Stimulated activated CD4-positive, alpha-beta T cell treated with anti-CD3 and anti-CD28 coated beads, Interleukin-4, amount 100 ng/mL, for 1 hour (primary cell): ENCODE data around the gene TRPV6.
A peak's percentile ranks its signal among the peaks of the same experiment; 100 is the strongest.

ENCODE experiments used
- DNase-seq: peaks from one replicate; pipeline ENCODE4 v3.0.0-alpha.2; 2020

Gene TRPV6

GRCh38 chr7:142867398-142868187 lies 18.0 kb downstream of the TRPV6 start:
- DNase-seq, result no peak

GRCh38 chr7:142867097-142867378 lies 18.5 kb downstream of the TRPV6 start:
- DNase-seq, result no peak

- no peak for DNase-seq
These were observed 19.0 kb downstream of the TRPV6 start for GRCh38 chr7:142866361-142867096.

GRCh38 chr7:142865766-142866165 lies 19.8 kb downstream of the TRPV6 start:
- no peak for DNase-seq

- no peak for DNase-seq
These were observed 20.4 kb downstream of the TRPV6 start for GRCh38 chr7:142864980-142865747.

GRCh38 chr7:142863891-142864685 lies 21.5 kb downstream of the TRPV6 start:
- no peak for DNase-seq

GRCh38 chr7:142862786-142863400 lies 22.7 kb downstream of the TRPV6 start:
- DNase-seq, result no peak

- no peak for DNase-seq
These were observed 23.2 kb downstream of the TRPV6 start for GRCh38 chr7:142862351-142862750.

GRCh38 chr7:142860968-142861367 lies 24.6 kb downstream of the TRPV6 start:
- DNase-seq, result no peak

- no peak for DNase-seq
These were observed 25.7 kb downstream of the TRPV6 start for GRCh38 chr7:142859829-142860228.

- no peak for DNase-seq
These were observed 26.1 kb downstream of the TRPV6 start for GRCh38 chr7:142859411-142859810.

GRCh38 chr7:142857625-142858024 lies 27.9 kb downstream of the TRPV6 start:
- DNase-seq, result no peak

- DNase-seq, result no peak
These were observed 28.8 kb downstream of the TRPV6 start for GRCh38 chr7:142856565-142857245.

GRCh38 chr7:142855756-142856564 lies 29.6 kb downstream of the TRPV6 start:
- DNase-seq, result no peak

GRCh38 chr7:142855114-142855743 lies 30.3 kb downstream of the TRPV6 start:
- DNase-seq, result no peak

GRCh38 chr7:142854372-142855113 lies 31.0 kb downstream of the TRPV6 start, which contains the start of gene EPHB6:
TSS of gene EPHB6 (plus strand) at chr7:142855076. CDS start at chr7:142863228, 8,152 bp downstream.
- peak; percentile 58 for DNase-seq

GRCh38 chr7:142853739-142854371 lies 31.7 kb downstream of the TRPV6 start:
- peak; percentile 67 for DNase-seq

- no peak for DNase-seq
These were observed 33.6 kb downstream of the TRPV6 start for GRCh38 chr7:142851919-142852318.

- DNase-seq, result no peak
These were observed 34.3 kb downstream of the TRPV6 start for GRCh38 chr7:142851269-142851668.
